22Rv1 (cell line): ENCODE results near the gene LHX2.

ENCODE experiments used
- ZFX ChIP-seq: fragments of 450-650 bp; IDR thresholded peaks from 2 replicates; pipeline ENCODE4 v1.6.1; 2017; ENCODE audit warnings: antibody characterized with exemption, borderline replicate concordance
- TF ChIP-seq, protein P1 (sequence below): fragments of 450-650 bp; IDR thresholded peaks from 2 replicates; pipeline ENCODE4 v1.5.1; 2017; ENCODE audit warnings: mild to moderate bottlenecking

DNA sequence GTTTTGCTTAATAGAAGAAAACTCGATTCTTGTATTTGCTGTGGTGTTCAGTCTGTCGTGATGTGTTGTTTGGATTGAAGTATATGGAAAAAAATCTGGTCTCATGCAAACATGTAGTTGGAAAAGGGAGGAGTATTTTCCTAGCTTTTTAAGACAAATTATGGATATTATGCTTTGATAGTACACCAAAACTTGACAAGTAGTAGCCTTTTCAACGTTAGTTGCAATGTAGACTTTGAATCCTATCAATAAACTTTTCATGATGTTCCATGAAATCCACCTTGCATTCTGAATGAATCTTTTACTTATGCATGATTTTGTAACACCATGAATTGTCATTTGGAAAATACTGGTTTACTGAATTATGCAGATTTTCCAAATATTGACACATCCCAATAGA lies 64.2 kb downstream of the LHX2 start:
- TF ChIP-seq, protein P1, sequence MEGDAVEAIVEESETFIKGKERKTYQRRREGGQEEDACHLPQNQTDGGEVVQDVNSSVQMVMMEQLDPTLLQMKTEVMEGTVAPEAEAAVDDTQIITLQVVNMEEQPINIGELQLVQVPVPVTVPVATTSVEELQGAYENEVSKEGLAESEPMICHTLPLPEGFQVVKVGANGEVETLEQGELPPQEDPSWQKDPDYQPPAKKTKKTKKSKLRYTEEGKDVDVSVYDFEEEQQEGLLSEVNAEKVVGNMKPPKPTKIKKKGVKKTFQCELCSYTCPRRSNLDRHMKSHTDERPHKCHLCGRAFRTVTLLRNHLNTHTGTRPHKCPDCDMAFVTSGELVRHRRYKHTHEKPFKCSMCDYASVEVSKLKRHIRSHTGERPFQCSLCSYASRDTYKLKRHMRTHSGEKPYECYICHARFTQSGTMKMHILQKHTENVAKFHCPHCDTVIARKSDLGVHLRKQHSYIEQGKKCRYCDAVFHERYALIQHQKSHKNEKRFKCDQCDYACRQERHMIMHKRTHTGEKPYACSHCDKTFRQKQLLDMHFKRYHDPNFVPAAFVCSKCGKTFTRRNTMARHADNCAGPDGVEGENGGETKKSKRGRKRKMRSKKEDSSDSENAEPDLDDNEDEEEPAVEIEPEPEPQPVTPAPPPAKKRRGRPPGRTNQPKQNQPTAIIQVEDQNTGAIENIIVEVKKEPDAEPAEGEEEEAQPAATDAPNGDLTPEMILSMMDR, result no peak
- TF ChIP-seq ZFX, result no peak
